ENCODE data around the gene ARHGEF4.

Gene ARHGEF4

GRCh38 chr2:131040661-131041401 lies 204.1 kb downstream of the ARHGEF4 start:
- no peak for DNase-seq (ENCODE audit: low read depth)
- TF ChIP-seq, protein P1, sequence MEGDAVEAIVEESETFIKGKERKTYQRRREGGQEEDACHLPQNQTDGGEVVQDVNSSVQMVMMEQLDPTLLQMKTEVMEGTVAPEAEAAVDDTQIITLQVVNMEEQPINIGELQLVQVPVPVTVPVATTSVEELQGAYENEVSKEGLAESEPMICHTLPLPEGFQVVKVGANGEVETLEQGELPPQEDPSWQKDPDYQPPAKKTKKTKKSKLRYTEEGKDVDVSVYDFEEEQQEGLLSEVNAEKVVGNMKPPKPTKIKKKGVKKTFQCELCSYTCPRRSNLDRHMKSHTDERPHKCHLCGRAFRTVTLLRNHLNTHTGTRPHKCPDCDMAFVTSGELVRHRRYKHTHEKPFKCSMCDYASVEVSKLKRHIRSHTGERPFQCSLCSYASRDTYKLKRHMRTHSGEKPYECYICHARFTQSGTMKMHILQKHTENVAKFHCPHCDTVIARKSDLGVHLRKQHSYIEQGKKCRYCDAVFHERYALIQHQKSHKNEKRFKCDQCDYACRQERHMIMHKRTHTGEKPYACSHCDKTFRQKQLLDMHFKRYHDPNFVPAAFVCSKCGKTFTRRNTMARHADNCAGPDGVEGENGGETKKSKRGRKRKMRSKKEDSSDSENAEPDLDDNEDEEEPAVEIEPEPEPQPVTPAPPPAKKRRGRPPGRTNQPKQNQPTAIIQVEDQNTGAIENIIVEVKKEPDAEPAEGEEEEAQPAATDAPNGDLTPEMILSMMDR (IDR thresholded peaks at IDR 0.05; ENCODE audit: control insufficient read depth, insufficient read depth, low read depth, low read length, missing control alignments): no peak
- no peak overlapping the region for H3K4me3 ChIP-seq (ENCODE audit: control insufficient read depth, low read depth, low read length)

DNA sequence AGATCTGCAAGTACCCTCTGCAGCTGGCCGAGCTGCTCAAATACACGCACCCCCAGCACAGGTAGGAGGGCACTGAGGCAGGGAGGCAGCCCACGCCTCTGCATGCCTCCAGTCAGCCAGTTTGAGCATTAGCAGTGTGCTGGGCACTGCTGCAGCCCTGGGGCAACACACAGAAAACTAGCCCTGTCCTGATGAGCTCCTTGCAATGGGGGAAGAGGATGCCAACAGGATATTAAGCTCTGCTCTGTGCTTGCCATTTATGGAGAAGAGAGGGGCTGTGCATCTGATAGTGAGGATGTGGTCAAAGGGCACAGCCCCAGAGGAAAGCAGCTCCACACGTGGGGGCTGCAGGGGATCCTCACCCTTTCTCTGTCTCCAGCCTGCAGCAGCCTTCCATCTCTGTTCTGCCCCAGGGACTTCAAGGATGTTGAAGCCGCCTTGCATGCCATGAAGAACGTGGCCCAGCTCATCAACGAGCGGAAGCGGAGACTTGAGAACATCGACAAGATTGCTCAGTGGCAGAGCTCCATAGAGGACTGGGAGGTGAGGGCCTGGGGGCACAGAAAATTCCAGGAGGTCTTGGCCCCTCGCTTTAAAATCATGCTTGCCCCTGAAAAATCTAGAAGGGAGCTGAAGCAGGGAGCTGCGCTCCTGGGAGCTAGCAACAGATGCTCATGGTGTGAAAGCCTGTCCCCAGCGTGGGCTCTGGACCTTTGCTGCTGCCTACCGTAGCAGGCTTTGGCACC lies 204.9 kb downstream of the ARHGEF4 start:
- DNase-seq (ENCODE audit: low read depth): no peak
- no peak overlapping the region for H3K4me3 ChIP-seq (ENCODE audit: control insufficient read depth, low read depth, low read length)
- TF ChIP-seq, protein P1 (IDR thresholded peaks at IDR 0.05; ENCODE audit: control insufficient read depth, insufficient read depth, low read depth, low read length, missing control alignments): no peak

- no peak overlapping the region for H3K4me3 ChIP-seq (ENCODE audit: control insufficient read depth, low read depth, low read length)
- TF ChIP-seq, protein P1 (IDR thresholded peaks at IDR 0.05; ENCODE audit: control insufficient read depth, insufficient read depth, low read depth, low read length, missing control alignments): no peak
- no peak for DNase-seq (ENCODE audit: low read depth)
Measured at GRCh38 chr2:131042148-131042775, 205.5 kb downstream of the ARHGEF4 start.

GRCh38 chr2:131043199-131044074 lies 206.7 kb downstream of the ARHGEF4 start:
- DNase-seq (ENCODE audit: low read depth): no peak
- no peak overlapping the region for H3K4me3 ChIP-seq (ENCODE audit: control insufficient read depth, low read depth, low read length)
- TF ChIP-seq, protein P1 (IDR thresholded peaks at IDR 0.05; ENCODE audit: control insufficient read depth, insufficient read depth, low read depth, low read length, missing control alignments): no peak

DNA sequence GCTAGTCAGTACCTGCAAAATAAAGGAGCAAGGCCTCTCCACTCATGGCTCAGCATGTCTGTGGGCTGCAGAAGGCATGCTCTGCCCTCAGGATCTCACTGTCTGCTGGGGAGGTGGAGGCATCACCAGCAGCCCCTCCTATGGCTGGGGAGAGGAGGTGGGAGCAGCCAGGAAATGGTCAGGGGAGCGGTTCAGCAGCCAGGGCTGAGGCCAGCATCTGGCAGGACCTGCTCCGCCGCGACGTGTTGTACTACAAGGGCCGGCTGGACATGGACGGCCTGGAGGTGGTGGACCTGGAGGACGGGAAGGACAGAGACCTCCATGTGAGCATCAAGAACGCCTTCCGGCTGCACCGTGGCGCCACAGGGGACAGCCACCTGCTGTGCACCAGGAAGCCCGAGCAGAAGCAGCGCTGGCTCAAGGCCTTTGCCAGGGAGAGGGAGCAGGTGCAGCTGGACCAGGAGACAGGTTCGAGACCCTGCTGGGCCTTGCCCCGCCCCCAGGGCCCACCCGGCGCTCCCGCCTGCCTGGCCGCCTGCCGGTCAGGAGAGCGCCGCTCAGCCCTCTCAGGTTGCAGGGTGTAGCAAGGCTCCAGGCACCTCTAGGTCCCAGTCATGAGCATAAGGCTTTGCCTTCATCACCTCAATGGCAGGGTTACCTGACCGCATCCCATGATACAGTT lies 207.5 kb downstream of the ARHGEF4 start:
- no peak for DNase-seq (ENCODE audit: low read depth)
- TF ChIP-seq, protein P1 (IDR thresholded peaks at IDR 0.05; ENCODE audit: control insufficient read depth, insufficient read depth, low read depth, low read length, missing control alignments): no peak

More for the DNA sequence above, 207.5 kb downstream of the ARHGEF4 start:
- no peak overlapping the region for H3K4me3 ChIP-seq (ENCODE audit: control insufficient read depth, low read depth, low read length)
